K562 (cell line): ENCODE measurements around the gene POLE2. TPM values are rescaled to one million over a fixed set of nuclear protein-coding genes. Genes with fewer than 3 reads are reported as not detected.

Experiments
- EHMT2 ChIP-seq: fragments of 450-650 bp; IDR thresholded peaks from 2 replicates; pipeline ENCODE4 v1.6.1; 2018; ENCODE audit warnings: antibody characterized with exemption
- HMG20A ChIP-seq: fragments of 450-650 bp; formaldehyde crosslinking; conservative IDR thresholded peaks from 2 replicates; pipeline ENCODE4 v1.4.0; 2020; ENCODE audit warnings: mild to moderate bottlenecking, mixed read lengths
- HOXB6 ChIP-seq: fragments of 250-450 bp; sonication (Bioruptor Pico); IDR thresholded peaks from 2 replicates; pipeline ENCODE4 v1.5.1; 2022; ENCODE audit warnings: mild to moderate bottlenecking, borderline replicate concordance
- KDM4B ChIP-seq, 2 experiments: fragments of 450-650 bp in 1 of 2; sonication (generic) in 1 of 2; IDR thresholded peaks; 2 replicates each; pipeline ENCODE4 v1.6.1; 2016 to 2017; ENCODE audit warnings: borderline replicate concordance in 2 of 2, antibody characterized with exemption in 1 of 2, low read depth in 1 of 2, mild to moderate bottlenecking in 1 of 2
- MCM2 ChIP-seq: fragments of 450-650 bp; IDR thresholded peaks from 2 replicates; pipeline ENCODE4 v1.6.1; 2017; ENCODE audit warnings: low read depth, mild to moderate bottlenecking
- ZNF830 ChIP-seq: fragments of 250-450 bp; sonication (Bioruptor Pico); IDR thresholded peaks from 2 replicates; pipeline ENCODE4 v1.5.0; 2021; ENCODE audit warnings: mild to moderate bottlenecking
- polyA plus RNA-seq, 8 experiments: library from polyadenylated mRNA; depleted of rRNA in 4 of 8; stranded (reverse) in 5 of 8; unstranded in 3 of 8; fragments of >200 nt; fragmentation: Nextera tagmentation in 2 of 8; fragmentation: Illumina TruSeq in 1 of 8; extraction: Ambion mirVana in 2 of 8; extraction: Trizol in 1 of 8; gene quantifications; 2 replicates each; pipeline versions ENCODE4 v1.2.1 to v1.2.3, GENCODE V29; 2011 to 2014; ENCODE audit warnings: inconsistent platforms in 1 of 8, missing spikeins in 1 of 8
- total RNA-seq, 7 experiments: library from RNA; depleted of rRNA in 6 of 7; stranded (reverse); fragments of >200 nt in 6 of 7; fragmentation: Illumina TruSeq in 2 of 7; extraction: Trizol in 2 of 7; gene quantifications; 2 replicates each; pipeline versions ENCODE4 v1.2.1 to v1.2.3, GENCODE V29; 2011 to 2021; ENCODE audit warnings: low replicate concordance in 1 of 7
- TF ChIP-seq, protein P1 (sequence below): fragments of 450-650 bp; IDR thresholded peaks from 2 replicates; pipeline ENCODE4 v1.6.1; 2018; ENCODE audit not compliant: partially characterized antibody
- TF ChIP-seq, protein P2 (sequence below): IDR thresholded peaks from 2 replicates; pipeline ENCODE4 v1.6.1; 2012; ENCODE audit warnings: low read depth, low read length, improper control_type of control experiment, borderline replicate concordance
- TF ChIP-seq, protein P3 (sequence below): fragments of 250-450 bp; sonication (Bioruptor Pico); IDR thresholded peaks from 2 replicates; pipeline ENCODE4 v1.8.0; 2021; ENCODE audit warnings: moderate library complexity, mild to moderate bottlenecking, inconsistent platforms
- TF ChIP-seq, protein P4 (sequence below): fragments of 250-450 bp; sonication (Bioruptor Pico); IDR thresholded peaks from 2 replicates; pipeline ENCODE4 v1.5.0; 2020; ENCODE audit warnings: mild to moderate bottlenecking, borderline replicate concordance

Gene POLE2
- total and polyA plus RNA-seq, 9 of the 15 experiments (the other 6 are each of a cell fraction or from before 2014, with no cell fraction given) = 30.7 to 78.4 (median 55.4) TPM

DNA sequence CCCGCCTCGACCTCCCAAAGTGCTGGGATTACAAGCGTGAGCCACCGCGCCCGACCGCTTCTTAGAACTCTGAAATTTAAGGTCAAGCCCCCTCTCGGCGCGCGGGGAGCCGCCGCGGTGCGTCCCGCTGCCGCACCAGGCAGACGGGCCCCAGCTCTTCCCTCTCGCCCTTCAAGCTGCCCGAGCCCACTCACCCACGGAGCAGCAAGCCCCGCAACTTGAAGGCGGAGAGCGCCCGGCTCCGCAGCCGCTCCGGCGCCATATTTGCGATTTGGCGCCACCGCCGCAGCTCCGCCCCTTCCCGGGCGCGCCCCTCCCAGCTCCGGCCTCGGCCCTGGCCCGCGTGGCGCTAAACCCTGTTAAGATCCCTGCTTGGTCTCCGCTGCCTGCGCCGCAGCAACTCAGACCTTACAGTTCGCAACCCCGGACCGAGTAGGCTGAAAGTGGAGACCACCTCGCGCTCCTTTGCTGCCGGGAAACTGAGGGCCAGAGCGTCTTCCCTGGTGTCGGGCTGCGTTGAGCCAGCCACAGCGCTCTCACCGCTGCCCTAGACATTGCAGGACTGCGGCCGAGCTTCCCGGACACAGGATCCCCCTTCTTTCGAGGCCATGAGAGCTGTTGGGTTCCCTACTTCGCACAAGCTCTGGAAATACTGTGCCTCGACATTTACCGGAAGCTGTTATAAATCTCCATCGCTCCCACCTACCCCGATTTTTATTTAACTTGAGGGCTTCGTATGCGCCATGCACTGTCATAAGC lies at the start of gene POLE2 (continued):
- TF ChIP-seq, protein P1, sequence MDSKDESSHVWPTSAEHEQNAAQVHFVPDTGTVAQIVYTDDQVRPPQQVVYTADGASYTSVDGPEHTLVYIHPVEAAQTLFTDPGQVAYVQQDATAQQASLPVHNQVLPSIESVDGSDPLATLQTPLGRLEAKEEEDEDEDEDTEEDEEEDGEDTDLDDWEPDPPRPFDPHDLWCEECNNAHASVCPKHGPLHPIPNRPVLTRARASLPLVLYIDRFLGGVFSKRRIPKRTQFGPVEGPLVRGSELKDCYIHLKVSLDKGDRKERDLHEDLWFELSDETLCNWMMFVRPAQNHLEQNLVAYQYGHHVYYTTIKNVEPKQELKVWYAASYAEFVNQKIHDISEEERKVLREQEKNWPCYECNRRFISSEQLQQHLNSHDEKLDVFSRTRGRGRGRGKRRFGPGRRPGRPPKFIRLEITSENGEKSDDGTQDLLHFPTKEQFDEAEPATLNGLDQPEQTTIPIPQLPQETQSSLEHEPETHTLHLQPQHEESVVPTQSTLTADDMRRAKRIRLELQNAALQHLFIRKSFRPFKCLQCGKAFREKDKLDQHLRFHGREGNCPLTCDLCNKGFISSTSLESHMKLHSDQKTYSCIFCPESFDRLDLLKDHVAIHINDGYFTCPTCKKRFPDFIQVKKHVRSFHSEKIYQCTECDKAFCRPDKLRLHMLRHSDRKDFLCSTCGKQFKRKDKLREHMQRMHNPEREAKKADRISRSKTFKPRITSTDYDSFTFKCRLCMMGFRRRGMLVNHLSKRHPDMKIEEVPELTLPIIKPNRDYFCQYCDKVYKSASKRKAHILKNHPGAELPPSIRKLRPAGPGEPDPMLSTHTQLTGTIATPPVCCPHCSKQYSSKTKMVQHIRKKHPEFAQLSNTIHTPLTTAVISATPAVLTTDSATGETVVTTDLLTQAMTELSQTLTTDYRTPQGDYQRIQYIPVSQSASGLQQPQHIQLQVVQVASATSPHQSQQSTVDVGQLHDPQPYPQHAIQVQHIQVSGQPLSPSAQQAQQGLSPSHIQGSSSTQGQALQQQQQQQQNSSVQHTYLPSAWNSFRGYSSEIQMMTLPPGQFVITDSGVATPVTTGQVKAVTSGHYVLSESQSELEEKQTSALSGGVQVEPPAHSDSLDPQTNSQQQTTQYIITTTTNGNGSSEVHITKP = no peak
- TF ChIP-seq EHMT2 = no peak
- TF ChIP-seq ZNF830 (CRISPR knock-in tag) = no peak
- TF ChIP-seq, protein P2, sequence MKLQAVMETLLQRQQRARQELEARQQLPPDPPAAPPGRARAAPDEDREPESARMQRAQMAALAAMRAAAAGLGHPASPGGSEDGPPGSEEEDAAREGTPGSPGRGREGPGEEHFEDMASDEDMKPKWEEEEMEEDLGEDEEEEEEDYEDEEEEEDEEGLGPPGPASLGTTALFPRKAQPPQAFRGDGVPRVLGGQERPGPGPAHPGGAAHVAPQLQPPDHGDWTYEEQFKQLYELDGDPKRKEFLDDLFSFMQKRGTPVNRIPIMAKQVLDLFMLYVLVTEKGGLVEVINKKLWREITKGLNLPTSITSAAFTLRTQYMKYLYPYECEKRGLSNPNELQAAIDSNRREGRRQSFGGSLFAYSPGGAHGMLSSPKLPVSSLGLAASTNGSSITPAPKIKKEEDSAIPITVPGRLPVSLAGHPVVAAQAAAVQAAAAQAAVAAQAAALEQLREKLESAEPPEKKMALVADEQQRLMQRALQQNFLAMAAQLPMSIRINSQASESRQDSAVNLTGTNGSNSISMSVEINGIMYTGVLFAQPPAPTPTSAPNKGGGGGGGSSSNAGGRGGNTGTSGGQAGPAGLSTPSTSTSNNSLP = no peak
- TF ChIP-seq MCM2 = no peak
- no peak for TF ChIP-seq HMG20A (CRISPR knock-in tag)
- TF ChIP-seq, protein P3, sequence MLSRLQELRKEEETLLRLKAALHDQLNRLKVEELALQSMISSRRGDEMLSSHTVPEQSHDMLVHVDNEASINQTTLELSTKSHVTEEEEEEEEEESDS (CRISPR knock-in tag) = no peak
- no peak for TF ChIP-seq HOXB6
- TF ChIP-seq KDM4B (IDR thresholded peaks at IDR 0.05; ENCODE audit: borderline replicate concordance in 2 of 2, low read depth in 1 of 2) = no peak
- TF ChIP-seq, protein P4, sequence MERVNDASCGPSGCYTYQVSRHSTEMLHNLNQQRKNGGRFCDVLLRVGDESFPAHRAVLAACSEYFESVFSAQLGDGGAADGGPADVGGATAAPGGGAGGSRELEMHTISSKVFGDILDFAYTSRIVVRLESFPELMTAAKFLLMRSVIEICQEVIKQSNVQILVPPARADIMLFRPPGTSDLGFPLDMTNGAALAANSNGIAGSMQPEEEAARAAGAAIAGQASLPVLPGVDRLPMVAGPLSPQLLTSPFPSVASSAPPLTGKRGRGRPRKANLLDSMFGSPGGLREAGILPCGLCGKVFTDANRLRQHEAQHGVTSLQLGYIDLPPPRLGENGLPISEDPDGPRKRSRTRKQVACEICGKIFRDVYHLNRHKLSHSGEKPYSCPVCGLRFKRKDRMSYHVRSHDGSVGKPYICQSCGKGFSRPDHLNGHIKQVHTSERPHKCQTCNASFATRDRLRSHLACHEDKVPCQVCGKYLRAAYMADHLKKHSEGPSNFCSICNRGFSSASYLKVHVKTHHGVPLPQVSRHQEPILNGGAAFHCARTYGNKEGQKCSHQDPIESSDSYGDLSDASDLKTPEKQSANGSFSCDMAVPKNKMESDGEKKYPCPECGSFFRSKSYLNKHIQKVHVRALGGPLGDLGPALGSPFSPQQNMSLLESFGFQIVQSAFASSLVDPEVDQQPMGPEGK (CRISPR knock-in tag) = no peak
